Activated T-cell treated with anti-CD3 and anti-CD28 coated beads, Interleukin-2, amount 50 U/mL, for 1 hour (primary cell): Measurements from ENCODE around the gene SLC7A5.
"Not testable (repeated sequence)": the region's sequence is repeated elsewhere in the genome, so short reads cannot be mapped to it uniquely, and the experiment has no call there.

Source experiments
- DNase-seq: peaks from one replicate; pipeline ENCODE4 v3.0.0-alpha.2; 2020

Gene SLC7A5

GRCh38 chr16:87860553-87861299, 8.6 kb downstream of the SLC7A5 start:
- DNase-seq: peak; percentile 21

- not testable (repeated sequence) for DNase-seq
These were observed 10.9 kb downstream of the SLC7A5 start for GRCh38 chr16:87858151-87858993.

GRCh38 chr16:87856791-87857228, 12.5 kb downstream of the SLC7A5 start:
- DNase-seq: no peak

- no peak for DNase-seq
These were observed 13.2 kb downstream of the SLC7A5 start for GRCh38 chr16:87855852-87856715.

- no peak for DNase-seq
These were observed 14.2 kb downstream of the SLC7A5 start for GRCh38 chr16:87854907-87855683.

GRCh38 chr16:87854053-87854906, 15.0 kb downstream of the SLC7A5 start:
- no peak for DNase-seq

- DNase-seq: peak; percentile 85
These were observed 15.8 kb downstream of the SLC7A5 start for GRCh38 chr16:87853411-87854052.

GRCh38 chr16:87851601-87852000, 17.7 kb downstream of the SLC7A5 start:
- DNase-seq: no peak

GRCh38 chr16:87851141-87851587, 18.1 kb downstream of the SLC7A5 start:
- no peak for DNase-seq

GRCh38 chr16:87850009-87851006, 19.0 kb downstream of the SLC7A5 start:
- DNase-seq: peak; percentile 82

- no peak for DNase-seq
These were observed 19.8 kb downstream of the SLC7A5 start for GRCh38 chr16:87849419-87850008.

GRCh38 chr16:87848676-87849345, 20.5 kb downstream of the SLC7A5 start:
- DNase-seq: no peak

GRCh38 chr16:87847785-87848675, 21.3 kb downstream of the SLC7A5 start:
- DNase-seq: no peak

- no peak for DNase-seq
These were observed 21.9 kb downstream of the SLC7A5 start for GRCh38 chr16:87847467-87847784.

GRCh38 chr16:87846705-87847466, 22.4 kb downstream of the SLC7A5 start:
- DNase-seq: no peak

- DNase-seq: no peak
These were observed 23.3 kb downstream of the SLC7A5 start for GRCh38 chr16:87845807-87846619.
